ENCODE measurements around the gene MICALL1.

DNA sequence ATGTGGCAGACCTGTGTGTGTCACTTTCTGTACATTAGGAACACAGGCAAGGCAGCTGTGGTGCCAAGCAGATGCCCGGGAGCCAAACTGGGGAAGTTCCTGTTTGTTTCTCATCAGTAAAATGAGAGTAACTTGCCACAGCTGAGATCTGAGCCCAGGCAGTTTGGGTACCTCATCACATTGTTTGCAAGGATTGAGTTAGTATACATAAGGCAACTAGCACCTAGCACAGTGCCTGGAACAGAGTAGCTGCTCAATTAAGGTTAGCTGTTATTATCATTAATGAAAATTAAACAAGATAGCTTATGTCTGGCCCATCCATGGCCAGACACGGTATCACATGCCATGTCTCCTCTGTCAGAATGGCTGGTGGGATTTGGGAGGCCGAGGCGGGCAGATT is 70.5 kb downstream of the MICALL1 start:
- no peak for TF ChIP-seq ZNF274 (IDR thresholded peaks at IDR 0.05; ENCODE audit: low read depth, low read length)
- no peak for TF ChIP-seq YY1 (IDR thresholded peaks at IDR 0.05; ENCODE audit: insufficient read depth, insufficient read length)

Data from NT2/D1 (cell line).